GM19023 (cell line): ENCODE results near the gene MYL2.
"Not testable (repeated sequence)": the region's sequence is repeated elsewhere in the genome, so short reads cannot be mapped to it uniquely, and the experiment has no call there.

Experiments used
- ATAC-seq: cut with Tn5 transposase; IDR thresholded peaks from one replicate; pipeline ENCODE4 v1.9.1; 2021; ENCODE audit warnings: mild to moderate bottlenecking, moderate library complexity; ENCODE audit not compliant: unreplicated experiment

MYL2 gene, protein sequence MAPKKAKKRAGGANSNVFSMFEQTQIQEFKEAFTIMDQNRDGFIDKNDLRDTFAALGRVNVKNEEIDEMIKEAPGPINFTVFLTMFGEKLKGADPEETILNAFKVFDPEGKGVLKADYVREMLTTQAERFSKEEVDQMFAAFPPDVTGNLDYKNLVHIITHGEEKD

GRCh38 chr12:110920324-110920910 lies at the start of gene MYL2:
TSS of gene MYL2 (minus strand) at chr12:110920579. CDS start at chr12:110920529, 50 bp downstream.
- ATAC-seq = no peak

- no peak for ATAC-seq
Observed at GRCh38 chr12:110966081-110966760, 45.8 kb upstream of the MYL2 start.

GRCh38 chr12:110965574-110965973 lies 45.2 kb upstream of the MYL2 start:
- no peak for ATAC-seq

GRCh38 chr12:110960795-110961194 lies 40.4 kb upstream of the MYL2 start:
- no peak for ATAC-seq

- no peak for ATAC-seq
Observed at GRCh38 chr12:110957652-110958051, 37.3 kb upstream of the MYL2 start.

GRCh38 chr12:110957159-110957558 lies 36.8 kb upstream of the MYL2 start:
- no peak for ATAC-seq

DNA sequence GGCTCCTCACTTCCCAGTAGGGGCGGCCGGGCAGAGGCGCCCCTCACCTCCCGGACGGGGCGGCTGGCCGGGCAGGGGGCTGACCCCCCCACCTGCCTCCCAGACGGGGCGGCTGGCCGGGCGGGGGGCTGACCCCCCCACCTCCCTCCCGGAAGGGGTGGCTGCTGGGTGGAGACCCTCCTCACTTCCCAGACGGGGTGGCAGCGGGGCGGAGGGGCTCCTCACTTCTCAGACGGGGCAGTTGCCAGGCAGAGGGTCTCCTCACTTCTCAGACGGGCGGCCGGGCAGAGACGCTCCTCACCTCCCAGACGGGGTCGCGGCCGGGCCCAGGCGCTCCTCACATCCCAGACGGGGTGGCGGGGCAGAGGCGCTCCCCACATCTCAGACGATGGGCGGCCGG lies 30.5 kb upstream of the MYL2 start:
- ATAC-seq = not testable (repeated sequence)

GRCh38 chr12:110950466-110950865 lies 30.1 kb upstream of the MYL2 start:
- not testable (repeated sequence) for ATAC-seq

DNA sequence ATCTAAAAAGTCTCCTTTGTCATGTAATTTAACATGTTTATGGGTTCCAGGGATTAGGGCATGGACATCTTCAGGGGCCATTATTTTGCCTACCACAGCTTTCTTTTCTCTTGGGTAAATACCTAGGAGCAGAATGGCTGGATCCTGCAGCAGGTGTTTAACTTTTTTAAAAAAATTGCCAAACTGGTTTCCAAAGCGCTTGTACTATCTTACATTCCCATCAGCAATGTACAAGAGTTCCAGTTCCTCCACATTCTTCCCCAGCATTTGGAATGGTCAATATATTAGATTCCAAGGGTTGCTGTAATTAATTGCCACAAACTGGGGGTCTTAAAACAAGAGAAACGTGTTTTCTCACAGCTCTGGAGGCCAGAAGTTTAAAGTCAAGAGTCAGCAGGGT lies 27.7 kb upstream of the MYL2 start:
- no peak for ATAC-seq

DNA sequence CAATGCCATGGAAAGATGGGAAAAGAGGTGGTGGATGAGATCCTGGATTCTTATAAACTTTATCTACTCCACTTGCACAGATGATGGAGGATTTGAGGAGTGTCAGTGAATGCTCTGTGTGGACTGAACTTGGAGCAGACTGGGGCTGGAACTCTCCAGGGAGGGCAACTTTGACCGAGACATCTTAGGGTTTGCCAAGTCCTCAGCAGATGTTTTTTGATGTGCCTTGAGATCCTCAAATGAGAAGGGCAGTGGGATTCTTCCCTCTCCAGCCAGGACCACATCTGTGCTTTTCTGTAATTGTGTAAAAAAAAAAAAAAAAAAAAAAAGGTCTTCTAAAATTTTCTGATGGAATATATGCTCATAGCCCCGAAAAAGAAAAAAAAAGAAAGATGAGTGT lies 23.0 kb upstream of the MYL2 start:
- no peak for ATAC-seq

- no peak for ATAC-seq
Observed at GRCh38 chr12:110941391-110941790, 21.0 kb upstream of the MYL2 start.

DNA sequence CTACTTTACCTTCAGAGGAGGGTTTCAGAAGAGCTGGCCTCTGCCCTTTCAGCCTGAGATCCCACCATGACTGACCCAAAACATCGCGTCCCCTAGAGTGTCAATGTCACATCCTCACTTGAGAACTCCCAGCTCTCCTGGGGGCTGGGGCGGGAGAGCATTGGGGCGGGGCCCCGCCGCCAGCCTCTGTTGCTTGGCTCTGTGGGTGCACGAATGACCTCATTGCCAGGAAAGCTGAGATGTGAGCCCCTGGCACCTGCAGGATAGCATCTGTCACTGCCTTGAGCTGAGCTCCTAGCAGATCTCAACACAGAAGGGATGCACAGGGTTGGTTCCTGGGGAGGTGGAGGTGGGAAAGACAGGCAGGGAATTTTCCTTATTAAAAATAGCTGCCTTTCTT lies 20.6 kb upstream of the MYL2 start:
- ATAC-seq = no peak

DNA sequence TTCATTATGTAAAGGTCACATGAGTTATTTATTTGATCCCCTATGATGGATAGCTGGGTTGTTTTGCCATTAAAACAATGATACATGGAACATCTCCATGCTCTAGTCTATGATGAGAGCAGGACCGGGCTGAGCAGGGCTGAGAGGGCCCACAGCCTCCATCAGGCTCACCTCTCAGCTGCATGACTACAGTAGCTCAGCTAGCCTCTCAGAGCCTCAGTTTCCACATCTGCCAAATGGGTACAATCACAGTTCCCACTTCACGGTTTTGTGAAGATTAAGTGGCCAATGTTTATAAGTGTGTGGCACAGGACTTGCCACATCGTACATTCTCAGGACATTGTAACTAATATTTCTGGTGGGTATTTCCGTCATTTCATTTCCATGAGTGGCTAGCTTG lies 19.9 kb upstream of the MYL2 start:
- ATAC-seq = no peak

DNA sequence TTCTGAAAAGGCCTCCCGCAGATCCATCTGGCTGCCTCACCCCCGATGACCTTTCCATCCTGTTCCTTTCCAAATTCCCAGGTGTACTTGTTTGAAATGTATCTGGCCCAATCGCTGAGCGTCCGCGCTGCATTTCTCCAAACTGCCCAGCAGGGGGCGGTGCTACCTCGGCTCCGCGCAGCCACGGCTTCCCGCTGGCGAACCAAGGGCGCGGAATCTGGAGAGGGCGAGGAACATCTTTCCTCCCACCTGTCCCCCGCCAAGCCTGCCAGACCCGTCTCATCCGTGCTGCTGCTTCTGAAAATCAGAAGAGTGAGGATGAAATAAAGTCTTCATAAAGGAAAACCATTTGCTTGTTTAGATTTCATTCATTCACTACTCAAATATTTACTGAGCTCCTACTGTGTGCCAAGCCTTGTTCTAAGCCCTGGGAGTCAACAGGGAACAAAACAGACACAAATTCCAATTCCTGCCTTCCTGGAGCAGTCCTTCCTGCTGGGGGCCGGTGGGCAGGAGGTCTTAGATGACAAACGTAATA lies 16.8 kb upstream of the MYL2 start:
- no peak for ATAC-seq

DNA sequence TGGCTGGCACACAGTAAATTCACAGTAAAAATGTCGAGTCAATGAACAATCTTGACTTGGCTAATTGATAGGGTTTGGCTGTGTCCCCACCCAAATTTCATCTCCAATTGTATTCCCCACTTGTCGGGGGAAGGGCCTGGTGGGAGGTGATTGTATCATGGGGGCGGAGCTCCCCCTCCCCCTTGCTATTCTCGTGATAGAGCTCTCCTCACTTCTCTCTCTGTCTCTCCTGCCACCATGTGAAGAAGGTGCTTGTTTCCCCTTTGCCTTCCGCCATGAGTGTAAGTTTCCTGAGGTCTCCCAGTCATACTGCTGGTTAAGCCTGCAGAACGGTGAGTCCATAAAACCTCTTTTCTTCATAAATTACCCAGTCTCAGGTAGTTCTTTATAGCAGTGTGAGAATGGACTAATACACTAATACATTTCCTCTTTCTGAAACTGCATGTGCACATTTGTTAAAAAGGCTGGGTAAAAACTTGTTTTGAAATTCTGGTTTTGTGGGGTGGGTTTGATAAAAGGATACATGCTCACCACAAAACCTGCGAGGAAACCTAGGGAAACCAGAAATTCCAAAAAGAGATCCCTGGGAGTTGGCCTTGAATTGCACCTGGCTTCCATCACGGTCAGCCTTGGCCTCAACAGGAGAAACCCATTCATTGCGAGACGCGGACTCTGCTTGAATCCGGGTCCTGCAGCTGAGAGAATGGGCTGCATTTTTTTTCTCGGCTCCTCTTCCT lies 16.2 kb upstream of the MYL2 start:
- ATAC-seq = no peak

GRCh38 chr12:110935588-110935987 lies 15.2 kb upstream of the MYL2 start:
- ATAC-seq = no peak

DNA sequence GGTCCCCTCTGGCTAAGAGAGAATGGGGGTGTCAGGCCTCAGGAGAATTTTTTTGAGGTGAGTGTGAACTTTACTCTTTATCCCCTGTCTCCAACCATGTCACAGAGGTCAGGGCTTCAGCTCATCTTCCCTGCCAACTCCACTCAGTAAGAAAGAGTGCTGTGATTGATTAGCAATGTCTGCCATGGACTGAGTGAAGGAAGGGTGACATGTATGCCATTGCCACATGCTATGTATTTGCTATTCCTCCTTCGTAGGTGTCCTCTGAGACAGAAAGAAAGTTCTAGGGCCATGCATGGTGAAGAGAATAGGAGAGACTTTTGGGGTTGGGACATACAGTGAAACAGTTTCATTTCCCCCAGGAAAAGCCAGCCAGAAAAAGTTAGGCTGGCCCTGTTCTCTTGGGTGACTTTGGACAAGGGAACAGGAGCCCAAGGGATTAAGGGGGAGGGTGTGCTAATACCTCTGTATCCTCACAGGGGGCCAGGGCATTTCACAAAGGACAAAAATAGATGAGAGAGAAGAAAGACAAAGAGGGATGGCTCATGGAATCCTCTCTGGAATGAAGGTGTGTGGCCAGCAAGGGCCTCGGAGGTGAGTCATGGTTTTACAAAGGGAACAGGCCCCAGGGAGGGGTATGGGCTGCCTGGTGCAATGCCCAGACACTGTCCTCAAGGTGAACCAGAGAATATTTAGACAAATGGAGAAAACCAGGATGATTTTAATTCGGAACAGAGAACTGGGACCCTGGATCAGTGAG lies 13.9 kb upstream of the MYL2 start:
- no peak for ATAC-seq

GRCh38 chr12:110933326-110933974 lies 13.1 kb upstream of the MYL2 start:
- ATAC-seq = no peak

DNA sequence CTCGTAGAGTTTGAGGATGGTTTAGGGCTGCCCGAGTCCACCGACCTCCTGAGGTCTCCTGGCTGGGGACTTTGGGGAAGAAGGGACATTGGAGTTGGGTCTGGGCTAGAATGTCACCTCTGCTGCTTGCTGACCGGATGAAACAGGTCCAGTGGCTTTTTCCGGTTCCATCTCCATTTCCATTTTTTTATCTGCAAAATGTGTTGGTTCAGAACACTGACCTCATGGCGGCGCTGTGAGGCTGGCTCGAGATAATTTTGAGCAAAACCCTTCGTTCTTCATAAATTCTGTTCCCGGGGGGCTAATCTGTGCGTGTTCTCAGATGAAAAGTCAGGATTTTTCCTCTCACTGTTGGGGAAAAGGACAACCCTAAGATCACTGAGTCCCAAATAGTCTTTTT lies 11.7 kb upstream of the MYL2 start:
- ATAC-seq = no peak

- no peak for ATAC-seq
Observed at GRCh38 chr12:110931315-110931728, 10.9 kb upstream of the MYL2 start.
